ENCODE measurements around the gene AGTRAP. TPM values are rescaled to one million over a fixed set of nuclear protein-coding genes. Genes with fewer than 3 reads are reported as not detected.

AGTRAP gene
- total RNA-seq (10 to 100 TPM; 28.2 to 82.5 (median 32.7) TPM), polyA plus RNA-seq (100 to 1,000 TPM in 1 of 2 donors, 10 to 100 TPM in 1; 96.9 to 108 TPM), total RNA-seq (29.5 reads per million, percentile 59 among the genes with 10 or more reads in this experiment)

- no peaks in the 10 kb centered on the region for H3K27me3 ChIP-seq (ENCODE audit: control insufficient read depth in 2 of 2, insufficient read depth in 2 of 2, low read length in 2 of 2)
- ATAC-seq, result peak; percentile 78
- Mint-ChIP-seq H3K4me3 (peak within 1 kb of the TSS; percentile 84 to 96 (median 92)), H3K9me3 (peaks cover 0 to 1% (median 0%) of the 10 kb centered on the region in 11 donors), H3K4me1 (peaks cover 51 to 80% (median 76%) of the 10 kb centered on the region in 7 donors), H3K27ac (peak within 1 kb of the TSS; percentile 3 to 95 (median 83)), H3K27me3 (no peaks in the 10 kb centered on the region), H3K36me3 (peaks cover 0 to 9% (median 0%) of the 10 kb centered on the region in 5 donors)
- no peaks in the 10 kb centered on the region for H3K9me3 ChIP-seq (ENCODE audit: control insufficient read depth in 2 of 3, low read length in 3 of 3)
- POLR2A ChIA-PET, result interaction anchor here (1.0 to 2.9 kb wide), 8 partner anchors 9 to 172 kb away, joined by 3 to 22 read pairs (median 4); partner anchors contain the start of genes CLCN6 and MTHFR
- H3K4me3 ChIP-seq (ENCODE audit: low read length), result peak within 1 kb of the TSS; percentile 92
- peak within 1 kb of the TSS; percentile 79 for H3K27ac ChIP-seq (ENCODE audit: low read depth, low read length)
- CTCF ChIA-PET, result interaction anchor here (0.5 to 2.6 kb wide), 5 partner anchors 14 to 80 kb away, joined by 3 to 13 read pairs (median 3); no protein-coding TSS in a partner anchor
- H3K4me1 ChIP-seq (ENCODE audit: control insufficient read depth in 2 of 2, insufficient read depth in 2 of 2, low read length in 2 of 2), result peaks cover 38 to 52% of the 10 kb centered on the region in 2 donors
- DNase-seq, result peak; percentile 62 to 84 (median 71)
- H3K36me3 ChIP-seq (ENCODE audit: control insufficient read depth in 2 of 3, insufficient read depth in 3 of 3, low read length in 3 of 3), result peaks cover 0 to 4% (median 0%) of the 10 kb centered on the region in 3 experiments
- intact Hi-C loops (cut with micrococcal nuclease), result loop anchor here (1.0 to 10.0 kb wide), 11 partner anchors 17 to 1701 kb away; partner anchors contain the start of genes MAD2L2 (in 2 of the 2), DFFA (in 1 of the 2), DISP3 (in 1 of the 2) and FBXO6 (in 1 of the 2)
These were observed at the start of gene AGTRAP for GRCh38 chr1:11735854-11736745. AGTRAP (plus strand) TSS chr1:11736136; CDS start chr1:11736209, 73 bp downstream.

- H3K4me1 Mint-ChIP-seq, result peaks cover 17 to 27% (median 21%) of the 10 kb centered on the region in 7 donors
- Histone ChIP-seq H3K27me3 (ENCODE audit: control insufficient read depth in 2 of 2, insufficient read depth in 2 of 2, low read length in 2 of 2) (peaks cover 0 to 4% of the 10 kb centered on the region in 2 donors), H3K4me1 (ENCODE audit: control insufficient read depth in 2 of 2, insufficient read depth in 2 of 2, low read length in 2 of 2) (peaks cover 11 to 23% of the 10 kb centered on the region in 2 donors), H3K4me3 (ENCODE audit: low read length) (no peak overlapping the region), H3K9me3 (ENCODE audit: control insufficient read depth in 2 of 3, low read length in 3 of 3) (no peaks in the 10 kb centered on the region), H3K36me3 (ENCODE audit: control insufficient read depth in 2 of 3, insufficient read depth in 3 of 3, low read length in 3 of 3) (no peaks in the 10 kb centered on the region), H3K27ac (ENCODE audit: low read depth, low read length) (no peak overlapping the region)
- H3K27me3 Mint-ChIP-seq, result peaks cover 35 to 67% (median 40%) of the 10 kb centered on the region in 5 donors
- DNase-seq, result no peak
- H3K36me3 Mint-ChIP-seq, result peaks cover 0 to 2% (median 0%) of the 10 kb centered on the region in 5 donors
- no peak overlapping the region for H3K27ac Mint-ChIP-seq
- POLR2A ChIA-PET, result no interaction called here
- intact Hi-C loops (cut with micrococcal nuclease), result no loop called here
- CTCF ChIA-PET, result no interaction called here
- no peak for ATAC-seq
- no peak overlapping the region for H3K4me3 Mint-ChIP-seq
- H3K9me3 Mint-ChIP-seq, result no peaks in the 10 kb centered on the region
These were observed 47.4 kb upstream of the AGTRAP start for GRCh38 chr1:11688506-11688905.

- Mint-ChIP-seq H3K4me1 (peaks cover 19 to 33% (median 23%) of the 10 kb centered on the region in 7 donors), H3K9me3 (peaks cover 0 to 1% (median 0%) of the 10 kb centered on the region in 11 donors), H3K36me3 (peaks cover 0 to 2% (median 0%) of the 10 kb centered on the region in 5 donors), H3K4me3 (peak overlapping the region in 9 of 10 donors; percentile 36 to 69 (median 52)), H3K27me3 (peaks cover 41 to 71% (median 45%) of the 10 kb centered on the region in 5 donors), H3K27ac (no peak overlapping the region)
- ChIA-PET POLR2A (interaction anchor here (0.6 kb wide), 1 partner anchor 32 kb away, joined by 3 read pairs; no protein-coding TSS in a partner anchor), CTCF (interaction anchor here (0.8 to 1.3 kb wide), 2 partner anchors 29 to 653 kb away, joined by 3 to 4 read pairs; no protein-coding TSS in a partner anchor)
- H3K27ac ChIP-seq (ENCODE audit: low read depth, low read length), result no peak overlapping the region
- no peak for DNase-seq
- intact Hi-C loops (cut with micrococcal nuclease), result no loop called here
- no peaks in the 10 kb centered on the region for H3K36me3 ChIP-seq (ENCODE audit: control insufficient read depth in 2 of 3, insufficient read depth in 3 of 3, low read length in 3 of 3)
- H3K27me3 ChIP-seq (ENCODE audit: control insufficient read depth in 2 of 2, insufficient read depth in 2 of 2, low read length in 2 of 2), result peaks cover 0 to 4% of the 10 kb centered on the region in 2 donors
- no peak overlapping the region for H3K4me3 ChIP-seq (ENCODE audit: low read length)
- no peaks in the 10 kb centered on the region for H3K9me3 ChIP-seq (ENCODE audit: control insufficient read depth in 2 of 3, low read length in 3 of 3)
- H3K4me1 ChIP-seq (ENCODE audit: control insufficient read depth in 2 of 2, insufficient read depth in 2 of 2, low read length in 2 of 2), result peaks cover 11 to 24% of the 10 kb centered on the region in 2 donors
- ATAC-seq, result no peak
These were observed 45.3 kb upstream of the AGTRAP start for GRCh38 chr1:11690397-11691301.

GRCh38 chr1:11691302-11691914 lies 44.5 kb upstream of the AGTRAP start, which contains the start of gene DRAXIN:
DRAXIN (plus strand) TSS chr1:11691710; CDS start chr1:11706259, 14,549 bp downstream.
- POLR2A ChIA-PET, result interaction anchor here (0.5 kb wide), 1 partner anchor 759 kb away, joined by 3 read pairs; no protein-coding TSS in a partner anchor
- Histone ChIP-seq H3K4me1 (ENCODE audit: control insufficient read depth in 2 of 2, insufficient read depth in 2 of 2, low read length in 2 of 2) (peaks cover 11 to 24% of the 10 kb centered on the region in 2 donors), H3K4me3 (ENCODE audit: low read length) (no peak within 1 kb of the TSS), H3K27ac (ENCODE audit: low read depth, low read length) (no peak within 1 kb of the TSS), H3K36me3 (ENCODE audit: control insufficient read depth in 2 of 3, insufficient read depth in 3 of 3, low read length in 3 of 3) (no peaks in the 10 kb centered on the region), H3K27me3 (ENCODE audit: control insufficient read depth in 2 of 2, insufficient read depth in 2 of 2, low read length in 2 of 2) (peaks cover 0 to 4% of the 10 kb centered on the region in 2 donors), H3K9me3 (ENCODE audit: control insufficient read depth in 2 of 3, low read length in 3 of 3) (no peaks in the 10 kb centered on the region)
- H3K27me3 Mint-ChIP-seq, result peaks cover 41 to 66% (median 45%) of the 10 kb centered on the region in 5 donors
- peaks cover 0 to 2% (median 0%) of the 10 kb centered on the region in 5 donors for H3K36me3 Mint-ChIP-seq
- peak within 1 kb of the TSS; percentile 19 to 92 (median 70) for H3K4me3 Mint-ChIP-seq
- DNase-seq (peak in 1 of 9 donors; percentile 33), ATAC-seq (peak; percentile 26)
- intact Hi-C loops (cut with micrococcal nuclease), result no loop called here
- CTCF ChIA-PET, result no interaction called here
- H3K4me1 Mint-ChIP-seq, result peaks cover 19 to 33% (median 23%) of the 10 kb centered on the region in 7 donors
- H3K9me3 Mint-ChIP-seq, result peaks cover 0 to 1% (median 0%) of the 10 kb centered on the region in 11 donors
- H3K27ac Mint-ChIP-seq, result no peak within 1 kb of the TSS

- intact Hi-C loops (cut with micrococcal nuclease), result no loop called here
- ATAC-seq (no peak), DNase-seq (no peak)
- Histone ChIP-seq H3K27me3 (ENCODE audit: control insufficient read depth in 2 of 2, insufficient read depth in 2 of 2, low read length in 2 of 2) (peaks cover 0 to 4% of the 10 kb centered on the region in 2 donors), H3K27ac (ENCODE audit: low read depth, low read length) (no peak overlapping the region), H3K36me3 (ENCODE audit: control insufficient read depth in 2 of 3, insufficient read depth in 3 of 3, low read length in 3 of 3) (no peaks in the 10 kb centered on the region), H3K4me1 (ENCODE audit: control insufficient read depth in 2 of 2, insufficient read depth in 2 of 2, low read length in 2 of 2) (peaks cover 11 to 24% of the 10 kb centered on the region in 2 donors), H3K4me3 (ENCODE audit: low read length) (no peak overlapping the region), H3K9me3 (ENCODE audit: control insufficient read depth in 2 of 3, low read length in 3 of 3) (no peaks in the 10 kb centered on the region)
- peaks cover 41 to 68% (median 45%) of the 10 kb centered on the region in 5 donors for H3K27me3 Mint-ChIP-seq
- peaks cover 19 to 33% (median 23%) of the 10 kb centered on the region in 7 donors for H3K4me1 Mint-ChIP-seq
- peak overlapping the region in 9 of 10 donors; percentile 52 to 92 (median 71) for H3K4me3 Mint-ChIP-seq
- no peak overlapping the region for H3K27ac Mint-ChIP-seq
- H3K36me3 Mint-ChIP-seq, result peaks cover 0 to 2% (median 0%) of the 10 kb centered on the region in 5 donors
- peaks cover 0 to 1% (median 0%) of the 10 kb centered on the region in 11 donors for H3K9me3 Mint-ChIP-seq
- ChIA-PET CTCF (no interaction called here), POLR2A (interaction anchor here (0.5 kb wide), 1 partner anchor 760 kb away, joined by 3 read pairs; no protein-coding TSS in a partner anchor)
These were observed 43.8 kb upstream of the AGTRAP start for GRCh38 chr1:11691928-11692711.

Data from naive thymus-derived CD4-positive, alpha-beta T cell (primary cell).